GM19239 (cell line): ENCODE data around the gene MAP4K2.
"Not testable (repeated sequence)": the region's sequence is repeated elsewhere in the genome, so short reads cannot be mapped to it uniquely, and the experiment has no call there.

ENCODE experiments used
- DNase-seq: peaks from one replicate; pipeline ENCODE4 v3.0.0; 2011; ENCODE audit warnings: low spot score; ENCODE audit not compliant: insufficient read length
- FAIRE-seq: peaks from 2 replicates; lab custom pipeline; 2011; peaks lifted over from hg19 to GRCh38; lab: Jason Lieb, UNC

The MAP4K2 gene

DNA sequence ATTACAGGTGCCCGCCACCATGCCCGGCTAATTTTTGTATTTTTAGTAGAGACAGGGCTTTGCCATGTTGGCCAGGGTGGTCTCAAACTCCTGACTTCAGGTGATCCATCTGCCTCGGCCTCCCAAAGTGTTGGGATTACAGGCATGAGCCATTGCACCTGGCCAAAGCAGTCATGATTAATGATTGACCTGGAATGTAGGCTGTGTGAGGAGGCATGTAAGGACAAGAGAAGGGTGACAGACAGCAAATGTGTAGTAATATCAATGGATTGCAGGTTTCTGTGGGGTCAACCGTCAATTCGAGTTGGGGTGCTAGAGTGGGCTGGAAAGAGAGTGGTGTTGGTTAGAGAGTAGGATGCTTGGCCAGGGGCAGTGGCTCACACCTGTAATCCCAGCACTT lies 12.4 kb upstream of the MAP4K2 start:
- not testable (repeated sequence) for DNase-seq
- peak; percentile 39 for FAIRE-seq

DNA sequence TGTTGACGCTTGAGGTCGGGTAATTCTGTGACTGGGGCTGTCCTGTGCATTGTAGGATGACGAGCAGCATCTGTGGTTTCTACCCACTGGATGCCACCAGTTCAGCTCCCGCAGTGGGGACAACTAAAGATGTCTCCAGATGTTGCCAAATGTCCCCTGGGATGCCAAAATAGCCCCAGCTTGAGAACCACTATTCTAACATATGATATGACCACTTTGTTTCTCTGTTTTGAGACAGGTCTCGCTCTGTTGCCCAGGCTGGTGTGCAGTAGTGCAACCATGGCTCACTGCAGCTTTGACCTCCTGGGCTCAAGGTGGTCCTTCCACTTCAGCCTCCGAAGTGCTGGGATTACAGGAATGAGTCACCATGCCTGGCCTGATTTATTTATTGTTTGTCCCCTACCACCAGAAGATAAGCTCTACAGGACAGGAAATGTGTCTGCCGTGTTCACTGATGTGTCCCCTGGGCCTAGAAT lies 11.7 kb upstream of the MAP4K2 start:
- DNase-seq (no peak), FAIRE-seq (peak; percentile 89)

DNA sequence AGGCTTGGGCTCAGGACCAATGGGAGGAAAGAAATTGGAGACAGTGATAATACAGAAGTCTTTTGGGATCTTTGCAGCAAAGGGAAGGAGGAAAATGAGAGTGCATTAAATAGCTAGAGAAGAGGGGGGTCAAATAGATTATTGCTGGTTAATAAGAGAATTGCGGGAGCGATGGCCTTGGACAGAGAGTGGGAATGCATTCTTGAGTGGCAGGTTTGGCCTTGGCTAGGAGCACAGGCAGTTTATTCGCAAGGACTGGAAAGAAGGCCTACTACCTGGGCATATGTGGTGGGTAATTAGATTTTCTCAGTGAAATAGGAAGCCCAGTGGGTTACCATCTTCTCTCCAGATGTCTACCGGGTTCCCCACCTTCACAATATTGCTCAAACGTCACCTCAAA lies 10.8 kb upstream of the MAP4K2 start:
- no peak for DNase-seq
- no peak for FAIRE-seq

DNA sequence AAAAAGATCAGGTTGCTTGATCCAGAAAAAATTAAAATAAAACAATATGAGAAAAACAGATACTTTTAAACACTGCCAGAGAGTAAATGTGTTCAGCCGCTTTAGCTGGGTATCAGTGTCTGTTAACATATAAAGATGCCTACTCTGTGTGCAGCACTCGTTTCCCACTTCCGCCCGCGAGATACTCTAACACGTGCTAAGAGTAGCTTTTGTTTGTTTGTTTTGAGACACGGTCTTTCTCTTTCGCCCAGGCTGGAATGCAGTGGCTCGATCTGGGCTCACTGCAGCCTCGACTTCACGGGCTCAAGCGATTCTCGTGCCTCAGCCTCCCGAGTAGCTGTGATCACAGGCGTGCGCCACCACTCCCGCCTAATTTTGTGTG lies 7.9 kb upstream of the MAP4K2 start:
- FAIRE-seq (no peak), DNase-seq (no peak)

DNA sequence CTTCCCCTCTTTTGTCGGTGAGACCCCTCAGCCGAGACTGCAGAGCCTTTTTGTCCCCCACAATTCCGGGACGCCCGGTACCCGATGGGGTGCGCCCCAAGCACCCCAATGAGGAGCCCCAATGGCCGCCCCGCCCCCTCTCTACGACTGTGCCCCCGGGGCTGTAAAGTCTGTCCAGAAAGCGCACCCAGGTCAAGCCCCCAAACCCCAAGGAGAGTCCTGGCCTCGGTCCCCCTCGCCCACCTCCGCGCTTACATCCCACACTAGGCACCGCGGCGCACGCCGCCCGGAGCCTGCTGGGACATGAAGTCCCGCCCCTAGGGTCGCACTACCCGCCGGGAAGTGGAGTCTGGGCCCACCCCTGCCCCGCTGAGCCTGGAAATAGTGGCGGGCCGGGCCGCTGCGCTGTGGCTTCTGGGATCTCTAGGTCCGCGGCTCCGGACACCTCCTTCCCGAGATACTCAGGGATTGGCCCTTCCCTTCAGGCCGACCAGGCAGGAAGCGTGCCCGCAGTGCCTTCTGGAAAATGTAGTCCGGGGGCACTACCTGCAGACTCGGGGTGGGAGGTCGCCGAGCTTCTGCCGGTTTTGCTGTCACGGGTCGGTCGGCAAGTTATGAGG lies 7.4 kb upstream of the MAP4K2 start, which contains the start of gene MEN1:
TSS of gene MEN1 (minus strand) at position 281 of the 620 bp plus-strand sequence. CDS start 442 bp downstream, outside the sequence.
- peak; percentile 94 for FAIRE-seq
- DNase-seq, result peak; percentile 92

DNA sequence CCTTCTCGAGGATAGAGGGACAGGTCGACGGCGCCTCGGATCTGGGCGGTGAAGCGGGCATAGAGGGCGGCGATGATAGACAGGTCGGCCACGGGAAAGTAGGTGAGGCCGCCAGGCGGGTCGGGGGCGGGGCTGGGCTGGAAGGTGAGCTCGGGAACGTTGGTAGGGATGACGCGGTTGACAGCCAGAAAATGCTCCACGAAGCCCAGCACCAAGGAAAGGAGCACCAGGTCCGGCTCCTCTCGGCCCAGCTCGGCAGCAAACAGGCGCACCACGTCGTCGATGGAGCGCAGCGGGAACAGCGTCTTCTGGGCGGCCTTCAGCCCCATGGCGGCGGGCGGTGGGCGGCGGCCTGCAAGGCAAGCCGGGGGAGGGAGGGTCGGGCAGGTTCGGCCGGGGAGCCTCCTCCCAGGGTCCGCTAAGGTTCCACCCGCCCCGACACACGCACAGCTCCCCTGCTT lies 6.8 kb upstream of the MAP4K2 start:
- no peak for FAIRE-seq
- no peak for DNase-seq

DNA sequence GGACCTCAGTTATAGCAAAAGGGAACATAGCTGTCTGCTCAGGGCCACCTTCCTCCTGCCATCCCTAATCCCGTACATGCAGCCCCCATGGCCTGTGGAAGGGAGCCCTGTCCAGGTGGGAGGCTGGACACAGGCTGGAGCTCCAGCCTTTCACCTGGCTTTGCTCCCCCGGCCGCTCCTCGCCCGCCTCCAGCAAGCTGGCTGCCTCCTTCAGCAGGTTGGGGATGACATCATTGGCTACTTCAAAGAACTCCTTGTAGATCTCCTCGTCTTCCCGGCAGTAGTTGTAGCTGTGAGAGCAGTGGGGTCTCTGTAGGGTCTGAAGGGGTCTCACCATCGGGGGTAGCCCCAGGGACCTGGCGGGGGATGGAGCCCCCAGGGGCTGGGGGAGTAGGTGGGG lies 2.5 kb upstream of the MAP4K2 start:
- no peak for DNase-seq
- no peak for FAIRE-seq

DNA sequence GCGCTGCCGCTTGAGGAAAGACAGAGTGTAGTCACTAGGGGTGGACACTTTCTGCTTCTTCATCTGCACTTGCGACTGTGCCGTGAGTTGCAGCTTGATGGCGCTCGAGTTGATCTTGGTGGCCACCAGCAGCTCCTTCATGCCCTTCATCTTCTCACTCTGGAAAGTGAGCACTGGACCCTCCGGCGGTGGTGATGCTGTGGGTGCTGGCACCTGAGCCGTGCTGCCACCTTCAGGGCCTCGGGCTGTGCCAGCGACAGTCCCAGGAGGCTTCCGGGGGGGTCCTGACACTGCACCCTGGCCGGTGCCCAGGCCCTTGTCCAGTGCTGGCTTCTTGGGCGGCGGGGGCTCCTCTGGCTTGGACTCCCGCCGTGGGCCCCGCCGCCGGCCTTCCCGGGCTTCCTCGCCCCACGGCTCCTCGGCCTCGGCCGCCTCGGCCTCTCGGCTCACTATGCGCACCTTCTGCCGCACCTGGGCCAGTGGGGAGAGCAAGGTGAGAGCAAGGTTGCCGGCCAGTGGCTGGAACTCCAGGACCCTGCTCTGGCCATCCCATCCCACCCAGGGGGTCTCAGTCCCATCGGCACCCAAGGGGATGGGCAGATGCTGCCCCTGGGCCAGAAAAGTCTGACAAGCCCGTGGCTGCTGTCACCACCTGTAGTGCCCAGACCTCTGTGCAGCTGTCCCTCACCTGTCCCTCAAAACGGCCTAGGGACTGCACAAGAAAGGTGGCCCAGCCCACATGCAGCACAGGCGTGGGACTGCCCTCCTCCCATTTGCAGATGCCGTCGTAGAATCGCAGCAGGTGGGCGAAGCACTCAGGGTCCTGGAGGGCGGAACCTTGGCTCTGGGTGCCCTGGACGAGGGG lies 1.6 kb upstream of the MAP4K2 start:
- FAIRE-seq (no peak), DNase-seq (no peak)

DNA sequence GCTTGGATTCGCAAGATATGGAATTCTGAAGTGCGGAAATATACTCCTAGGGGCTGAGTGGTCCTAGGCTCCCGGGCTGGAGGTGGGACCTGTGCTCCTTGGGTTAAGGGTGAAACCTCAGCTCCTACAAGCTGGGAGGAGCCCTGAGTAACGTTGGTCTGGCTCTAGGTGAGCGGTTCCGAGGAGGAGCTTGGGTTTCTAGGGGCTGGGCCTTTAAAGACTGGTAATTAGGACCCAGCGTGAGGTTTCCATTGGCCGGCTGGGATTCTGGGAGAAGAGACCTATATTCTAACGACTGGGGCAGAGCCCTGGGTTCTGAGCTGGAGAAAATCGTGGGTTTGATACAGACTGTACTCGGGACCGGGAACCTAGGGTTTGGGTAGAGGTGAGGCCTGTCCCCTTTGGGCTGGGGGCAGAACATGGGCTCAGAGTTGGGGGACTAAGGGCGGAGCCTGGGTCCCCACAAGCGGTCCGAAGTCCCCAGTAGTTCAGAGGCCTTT lies 882 bp upstream of the MAP4K2 start:
- DNase-seq (no peak), FAIRE-seq (no peak)

DNA sequence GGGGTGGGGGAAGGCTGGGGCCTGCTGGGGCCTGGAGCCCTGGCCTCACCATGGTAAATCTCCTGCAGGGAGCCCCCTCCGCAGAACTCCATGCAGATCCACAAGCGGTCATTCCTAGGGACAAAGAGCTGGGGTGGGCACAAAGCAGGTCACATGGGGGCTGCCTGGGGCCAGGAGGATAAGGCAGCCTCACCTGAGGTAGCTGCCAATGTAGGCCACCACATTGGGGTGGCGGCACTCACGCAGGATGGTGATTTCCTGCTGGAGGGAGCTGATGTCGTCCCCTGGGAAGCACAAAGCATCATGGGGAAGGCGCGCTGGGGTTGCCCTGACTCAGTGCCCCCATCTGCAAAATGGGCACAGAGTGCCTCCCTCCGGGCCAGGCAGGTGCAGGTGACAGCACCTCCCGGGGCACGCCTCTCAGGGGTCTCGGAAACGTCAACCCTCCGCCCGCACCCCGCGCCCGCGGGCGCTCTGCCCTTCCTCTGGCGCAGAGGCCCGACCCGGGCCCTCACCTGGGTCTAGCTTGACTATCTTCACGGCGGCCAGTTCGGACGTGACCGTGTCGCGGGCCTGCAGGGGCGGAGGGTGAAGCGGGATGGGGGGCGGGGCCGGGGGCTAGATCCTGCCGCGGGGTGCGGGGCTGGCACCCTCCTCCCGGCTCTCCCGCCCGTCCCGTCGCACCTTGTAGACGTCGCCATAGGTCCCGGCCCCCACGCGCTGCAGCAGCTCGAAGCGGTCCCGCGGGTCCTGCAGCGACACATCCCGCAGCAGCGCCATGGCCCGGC lies 450 bp downstream of the MAP4K2 start:
- peak; percentile 65 for DNase-seq
- FAIRE-seq, result peak; percentile 80

DNA sequence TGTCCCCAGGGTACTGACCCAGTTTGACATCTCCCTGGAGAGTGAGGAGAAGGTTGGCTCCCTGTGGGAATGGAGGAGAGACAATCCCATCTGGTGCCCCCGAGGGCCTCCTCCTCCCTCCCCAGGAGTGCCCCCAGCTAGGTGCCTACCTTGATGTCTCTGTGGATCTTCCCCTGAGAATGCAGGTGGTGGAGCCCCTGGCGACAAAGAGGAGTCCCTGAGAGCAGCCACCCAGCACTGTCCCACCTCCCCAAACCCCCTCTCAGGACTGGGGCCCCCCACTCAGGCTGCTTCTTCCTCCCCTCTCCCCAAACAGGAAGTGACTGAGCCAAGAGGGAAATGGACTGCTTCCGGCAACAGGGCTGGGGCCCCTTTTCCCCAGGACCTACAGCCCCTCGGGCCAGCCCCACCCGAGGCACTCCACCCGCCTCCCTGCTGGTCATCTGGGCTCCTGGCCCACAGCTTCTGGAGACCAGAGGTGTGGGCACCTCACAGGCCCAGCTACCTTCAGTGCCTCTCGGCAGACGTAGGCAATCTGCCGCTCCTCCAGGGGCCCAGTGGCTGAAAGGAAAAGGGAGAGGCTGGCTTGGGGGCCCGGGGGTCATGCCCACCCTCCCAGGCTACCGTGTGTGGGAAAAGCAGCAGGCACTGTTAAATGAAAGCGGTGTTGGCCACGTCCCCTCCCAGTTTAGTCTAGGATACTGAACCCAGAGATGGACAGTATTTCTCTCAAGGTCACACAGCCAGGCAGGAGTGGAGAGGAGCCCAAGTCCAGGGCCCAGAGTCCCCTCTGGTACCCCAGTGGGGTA lies 1.2 kb downstream of the MAP4K2 start:
- FAIRE-seq (peak; percentile 4), DNase-seq (no peak)

DNA sequence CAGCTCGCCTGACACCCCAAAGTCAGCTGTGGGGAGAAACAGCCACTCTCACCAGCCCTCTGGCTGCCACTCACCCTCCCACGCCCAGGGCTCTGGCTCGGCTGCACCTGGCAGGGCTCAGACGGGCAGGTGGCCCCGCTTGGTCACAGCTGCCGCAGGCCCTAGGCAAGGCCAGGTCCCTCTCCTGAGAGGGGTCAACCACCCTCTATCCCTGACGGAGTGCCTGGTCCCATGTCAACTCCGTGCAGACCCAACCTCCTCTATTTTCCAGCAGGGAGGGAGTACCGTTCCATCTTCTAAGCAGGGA lies 1.9 kb downstream of the MAP4K2 start:
- no peak for FAIRE-seq
- DNase-seq, result no peak

DNA sequence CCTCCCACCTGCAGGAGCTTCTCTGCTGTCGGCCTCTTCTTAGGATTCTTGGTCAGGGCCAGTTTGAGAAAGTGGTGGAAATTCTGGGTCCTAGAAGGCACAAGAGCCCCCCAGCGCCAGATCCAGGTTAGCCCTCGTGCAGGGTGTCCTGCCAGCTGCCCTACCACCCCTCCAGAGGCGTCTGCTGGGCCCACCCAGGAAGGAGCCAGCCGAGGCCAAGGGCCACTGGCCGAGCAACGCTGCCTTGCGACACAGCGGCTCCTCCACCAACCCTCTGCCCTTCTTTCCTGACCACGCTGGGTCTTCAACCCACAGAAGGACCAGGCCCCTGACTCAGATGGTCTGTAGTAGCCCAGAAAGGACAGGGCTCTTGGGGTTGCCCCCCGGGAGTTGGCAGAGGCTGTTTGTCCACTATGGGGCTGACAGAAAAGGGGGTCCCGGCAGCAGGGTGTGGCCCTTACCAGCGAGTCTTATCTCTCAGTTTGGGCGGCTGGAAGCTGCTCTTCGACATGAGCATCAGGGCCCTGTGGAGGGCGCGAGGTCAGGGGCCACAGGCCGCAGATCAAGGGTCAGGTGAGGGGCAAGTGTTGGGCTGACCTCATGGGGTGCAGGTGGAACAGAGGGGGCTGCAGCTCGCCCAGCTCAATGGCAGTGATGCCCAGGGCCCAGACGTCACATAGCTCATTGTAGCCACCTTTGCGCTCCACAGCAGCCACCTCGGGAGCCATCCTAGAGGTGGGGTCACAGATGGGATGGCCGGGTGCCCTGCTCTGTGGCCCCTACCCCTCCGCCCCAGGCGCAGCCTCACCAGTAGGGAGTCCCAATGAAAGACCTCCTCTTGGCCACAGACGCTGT lies 2.5 kb downstream of the MAP4K2 start:
- DNase-seq (no peak), FAIRE-seq (no peak)

DNA sequence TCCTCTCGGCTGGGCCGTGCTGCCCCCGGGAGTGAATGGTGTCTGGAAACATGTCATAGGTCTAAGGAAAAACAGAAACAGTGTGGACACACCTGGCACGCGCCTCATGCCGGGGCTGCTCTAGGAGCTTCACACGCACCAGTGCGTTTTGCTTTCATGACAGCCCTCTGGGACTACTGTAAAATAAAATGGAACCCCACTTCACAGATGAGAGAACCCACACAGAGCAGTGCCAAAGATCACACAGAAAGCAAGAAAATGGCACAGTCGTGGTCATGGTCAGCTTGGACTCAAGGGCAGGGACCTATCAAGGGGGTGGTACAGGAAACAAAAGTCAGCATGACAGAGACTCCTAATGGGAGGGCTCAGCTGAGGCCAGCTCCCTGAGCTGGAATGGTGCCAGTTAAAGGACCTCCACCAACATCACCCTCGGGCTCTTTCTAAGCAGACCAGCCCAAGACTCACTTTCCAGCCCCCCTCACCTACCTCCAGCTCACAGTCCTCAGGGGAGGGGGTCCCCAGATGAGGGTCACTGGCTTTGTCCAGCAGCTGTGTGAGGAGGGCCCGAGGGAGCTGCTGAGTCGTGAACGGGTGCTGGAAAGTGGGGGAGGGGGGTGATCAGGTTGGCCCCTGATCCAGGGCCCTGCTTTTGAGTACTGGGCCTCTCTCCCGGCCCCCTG lies 3.3 kb downstream of the MAP4K2 start:
- FAIRE-seq (peak; percentile 80), DNase-seq (no peak)

DNA sequence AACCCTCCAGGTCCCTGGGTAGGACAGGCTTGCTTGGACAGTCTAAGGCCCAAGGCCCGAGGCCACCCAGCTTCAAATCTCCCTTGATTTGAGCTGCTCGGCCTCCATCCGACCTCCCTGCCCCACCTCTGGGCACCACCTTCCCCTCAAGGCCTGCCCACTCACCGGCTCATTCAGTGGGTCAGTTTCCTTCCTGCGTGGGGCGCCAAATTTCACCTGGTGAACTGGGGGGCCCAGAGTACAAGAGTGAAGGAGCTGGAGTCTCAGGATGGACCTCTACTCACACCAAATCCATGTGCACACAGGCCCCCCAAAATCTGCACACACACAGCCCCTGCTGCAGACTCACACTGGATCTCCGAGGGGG lies 3.8 kb downstream of the MAP4K2 start:
- no peak for FAIRE-seq
- no peak for DNase-seq

DNA sequence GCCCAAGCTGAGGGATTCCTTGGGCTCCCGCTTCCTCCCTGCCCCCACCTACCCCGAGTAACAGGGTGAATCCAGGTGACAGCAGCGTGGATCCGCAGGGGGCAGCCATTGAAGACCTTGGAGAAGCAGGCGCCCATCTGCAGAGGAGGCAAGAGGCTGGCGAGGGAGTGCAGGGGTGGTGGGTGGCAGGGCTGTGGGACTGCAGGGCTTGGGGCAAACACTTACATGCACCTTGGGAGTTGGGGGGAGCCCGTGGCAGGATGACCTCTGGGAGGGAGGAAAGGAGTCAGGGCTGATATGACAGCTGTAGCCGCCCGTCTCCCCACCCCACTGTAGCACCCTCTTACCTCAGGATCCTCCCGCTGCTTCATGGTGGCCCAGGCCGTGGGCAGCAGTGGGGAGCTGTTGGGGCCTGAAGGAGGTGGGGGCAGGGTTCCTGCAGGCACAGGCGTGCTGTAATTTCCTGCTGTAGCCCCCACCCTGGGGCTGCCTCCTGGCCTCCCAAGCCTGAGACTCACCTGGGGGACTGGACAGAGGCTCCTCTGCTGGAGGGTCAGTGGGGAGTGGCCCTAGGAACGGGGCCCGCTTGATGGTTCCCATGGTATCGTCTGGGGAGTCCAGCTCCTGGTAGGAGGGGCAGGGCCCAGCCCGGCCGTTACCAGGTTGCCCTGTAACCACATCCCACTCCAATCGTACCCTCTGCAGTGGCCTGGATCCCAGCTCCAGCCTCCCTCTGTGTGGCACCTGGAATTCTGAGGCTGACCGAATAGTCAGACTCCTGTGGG lies 6.1 kb downstream of the MAP4K2 start:
- FAIRE-seq (no peak), DNase-seq (no peak)

DNA sequence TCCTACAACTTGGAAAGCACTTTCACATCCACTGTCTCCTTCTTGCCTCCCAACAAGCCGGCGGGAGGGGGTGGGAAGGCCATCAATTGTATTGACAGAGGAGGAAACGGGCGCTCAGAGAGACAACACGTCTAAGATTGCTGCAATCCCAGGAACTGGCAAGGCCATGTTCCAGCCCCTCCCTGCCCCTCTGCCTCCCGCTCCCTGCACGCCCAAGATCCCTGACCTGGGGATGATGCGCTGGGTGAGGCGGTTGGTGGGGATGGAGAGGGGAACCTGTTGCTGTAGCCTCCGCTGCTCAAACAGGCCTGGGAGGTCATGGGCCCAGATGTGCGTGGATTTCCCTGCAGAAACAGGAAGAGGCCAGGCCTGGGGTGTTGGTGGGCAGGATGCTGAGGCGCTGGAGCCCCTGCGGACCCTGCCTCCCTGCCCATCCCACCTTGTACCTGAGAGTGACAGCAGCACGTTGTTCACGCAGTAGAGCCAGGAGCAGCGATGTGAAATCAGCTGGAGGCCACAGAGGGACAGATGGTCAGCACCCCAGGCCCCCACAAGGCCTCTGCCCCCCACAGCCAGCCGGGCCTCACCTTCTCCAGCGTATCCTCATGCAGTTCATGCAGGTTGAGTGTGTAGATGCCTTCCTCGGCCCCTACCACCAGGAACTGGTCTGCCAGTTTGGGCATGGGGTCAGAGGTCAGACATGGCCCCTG lies 6.8 kb downstream of the MAP4K2 start:
- no peak for DNase-seq
- FAIRE-seq, result no peak
